ENCODE results near the gene COL6A3. TPM values are rescaled to one million over a fixed set of nuclear protein-coding genes. Genes with fewer than 3 reads are reported as not detected.

Gene COL6A3
- total RNA-seq, 6 experiments from 2014 or later: 4.5 to 21.1 (median 8.8) TPM

GRCh38 chr2:237400199-237400598 lies 13.8 kb downstream of the COL6A3 start:
- no peak for TF ChIP-seq CTCF (IDR thresholded peaks at IDR 0.05)
- no peak for TF ChIP-seq POLR2A (IDR thresholded peaks at IDR 0.05)
- Histone ChIP-seq H3K36me3 (no peaks in the 10 kb centered on the region), H3K4me3 (no peak overlapping the region), H3K27me3 (no peaks in the 10 kb centered on the region), H3K9me3 (no peaks in the 10 kb centered on the region), H3K27ac (no peak overlapping the region), H3K4me1 (no peaks in the 10 kb centered on the region)
- DNase-seq (no peak), ATAC-seq (no peak)
- intact Hi-C loops (cut with DNase I): no loop called here
- WGBS (ENCODE audit: insufficient coverage, low coverage, low lambda C conversion rate, missing lambda C conversion rate): 36% methylated on average over 1 of the region's 1 CpG

- Histone ChIP-seq H3K36me3 (no peaks in the 10 kb centered on the region), H3K9me3 (no peaks in the 10 kb centered on the region), H3K27me3 (no peaks in the 10 kb centered on the region), H3K4me1 (no peaks in the 10 kb centered on the region), H3K27ac (no peak overlapping the region), H3K4me3 (no peak overlapping the region)
- intact Hi-C loops (cut with DNase I): no loop called here
- TF ChIP-seq CTCF (IDR thresholded peaks at IDR 0.05) (no peak), POLR2A (IDR thresholded peaks at IDR 0.05) (no peak)
- no peak for DNase-seq
- whole genome bisulfite sequencing (ENCODE audit: insufficient coverage, low coverage, low lambda C conversion rate, missing lambda C conversion rate): 15% methylated on average over 2 of the region's 2 CpGs
- ATAC-seq: no peak
Observed at GRCh38 chr2:237397072-237397471, 16.9 kb downstream of the COL6A3 start.

- Histone ChIP-seq H3K4me1 (no peaks in the 10 kb centered on the region), H3K27ac (no peak overlapping the region), H3K36me3 (no peaks in the 10 kb centered on the region), H3K9me3 (no peaks in the 10 kb centered on the region), H3K4me3 (no peak overlapping the region), H3K27me3 (no peaks in the 10 kb centered on the region)
- ATAC-seq: no peak
- intact Hi-C loops (cut with DNase I): no loop called here
- 53% methylated on average over 3 of the region's 4 CpGs for WGBS (ENCODE audit: insufficient coverage, low coverage, low lambda C conversion rate, missing lambda C conversion rate)
- DNase-seq: no peak
- TF ChIP-seq POLR2A (IDR thresholded peaks at IDR 0.05) (no peak), CTCF (IDR thresholded peaks at IDR 0.05) (no peak)
Observed at GRCh38 chr2:237393523-237393922, 20.4 kb downstream of the COL6A3 start.

- no peak for ATAC-seq
- no peak for DNase-seq
- no peaks in the 10 kb centered on the region for H3K9me3 ChIP-seq
- no peaks in the 10 kb centered on the region for H3K4me1 ChIP-seq
- H3K36me3 ChIP-seq: no peaks in the 10 kb centered on the region
- H3K27ac ChIP-seq: no peak overlapping the region
- intact Hi-C loops (cut with DNase I): no loop called here
- no peak for TF ChIP-seq CTCF (IDR thresholded peaks at IDR 0.05)
- TF ChIP-seq POLR2A (IDR thresholded peaks at IDR 0.05): no peak
- H3K27me3 ChIP-seq: no peaks in the 10 kb centered on the region
- no peak overlapping the region for H3K4me3 ChIP-seq
- WGBS (ENCODE audit: insufficient coverage, low coverage, low lambda C conversion rate, missing lambda C conversion rate): 57% methylated on average over 1 of the region's 1 CpG
Observed at GRCh38 chr2:237392186-237392585, 21.8 kb downstream of the COL6A3 start.

GRCh38 chr2:237391140-237391539 lies 22.8 kb downstream of the COL6A3 start:
- TF ChIP-seq POLR2A (IDR thresholded peaks at IDR 0.05): no peak
- no peak for TF ChIP-seq CTCF (IDR thresholded peaks at IDR 0.05)

More at GRCh38 chr2:237391140-237391539, 22.8 kb downstream of the COL6A3 start:
- no peaks in the 10 kb centered on the region for H3K4me1 ChIP-seq
- H3K4me3 ChIP-seq: no peak overlapping the region
- DNase-seq (no peak), ATAC-seq (no peak)
- H3K27me3 ChIP-seq: no peaks in the 10 kb centered on the region
- no peak overlapping the region for H3K27ac ChIP-seq
- intact Hi-C loops (cut with DNase I): no loop called here
- no peaks in the 10 kb centered on the region for H3K36me3 ChIP-seq
- WGBS (ENCODE audit: insufficient coverage, low coverage, low lambda C conversion rate, missing lambda C conversion rate): 49% methylated on average over 4 of the region's 5 CpGs
- H3K9me3 ChIP-seq: no peaks in the 10 kb centered on the region

Data from right lobe of liver (tissue), 6 donors.